ENCODE measurements around the gene PAPPA.

The PAPPA gene

GRCh38 chr9:116157436-116158138 is 4.0 kb downstream of the PAPPA start:
- Histone ChIP-seq H3K36me3 (ENCODE audit: control insufficient read depth, insufficient read depth, low read length) (no peaks in the 10 kb centered on the region), H3K79me1 (ENCODE audit: low read length) (no peaks in the 10 kb centered on the region), H3K4me3 (ENCODE audit: low read length) (no peak overlapping the region), H3K23ac (ENCODE audit: low read length) (no peak overlapping the region), H3K9ac (ENCODE audit: low read length) (no peak overlapping the region), H2BK15ac (replicated peaks; ENCODE audit: low read depth) (no peak overlapping the region), H2AK5ac (ENCODE audit: low read length) (no peak overlapping the region), H2BK120ac (ENCODE audit: low read depth, low read length) (no peak overlapping the region), H3K27ac (ENCODE audit: low read depth, low read length) (no peak overlapping the region), H4K5ac (ENCODE audit: low read length) (no peak overlapping the region), H3K18ac (ENCODE audit: low read length) (no peak overlapping the region), H4K8ac (ENCODE audit: low read depth, low read length) (no peak overlapping the region), H3K56ac (ENCODE audit: low read length) (no peak overlapping the region), H3K4me2 (ENCODE audit: low read length) (no peak overlapping the region), H3K27me3 (ENCODE audit: insufficient read depth, low read length, poor library complexity) (peaks cover 5% of the 10 kb centered on the region), H3K79me2 (ENCODE audit: control insufficient read depth, insufficient read depth, low read length) (no peaks in the 10 kb centered on the region), H3K4me1 (ENCODE audit: control insufficient read depth, low read depth, low read length) (no peaks in the 10 kb centered on the region), H3K4ac (ENCODE audit: low read depth, low read length) (no peak overlapping the region), H2BK5ac (ENCODE audit: low read length) (no peak overlapping the region)
- peak; percentile 76 for DNase-seq
- no CpG with 5 or more reads among the region's 6 CpGs for WGBS (ENCODE audit: extremely low coverage, insufficient coverage, low lambda C conversion rate)

GRCh38 chr9:116160676-116161571 is 7.3 kb downstream of the PAPPA start:
- H3K4me3 ChIP-seq (ENCODE audit: low read length) = no peak overlapping the region
- H4K8ac ChIP-seq (ENCODE audit: low read depth, low read length) = no peak overlapping the region
- no peak overlapping the region for H2BK120ac ChIP-seq (ENCODE audit: low read depth, low read length)
- no peak overlapping the region for H3K4me2 ChIP-seq (ENCODE audit: low read length)
- no peak overlapping the region for H3K18ac ChIP-seq (ENCODE audit: low read length)
- H2BK5ac ChIP-seq (ENCODE audit: low read length) = no peak overlapping the region
- no peak overlapping the region for H3K56ac ChIP-seq (ENCODE audit: low read length)
- no peak for DNase-seq
- H3K9ac ChIP-seq (ENCODE audit: low read length) = no peak overlapping the region
- no peaks in the 10 kb centered on the region for H3K4me1 ChIP-seq (ENCODE audit: control insufficient read depth, low read depth, low read length)
- no peak overlapping the region for H3K4ac ChIP-seq (ENCODE audit: low read depth, low read length)
- no peak overlapping the region for H2BK15ac ChIP-seq (replicated peaks; ENCODE audit: low read depth)
- H3K27me3 ChIP-seq (ENCODE audit: insufficient read depth, low read length, poor library complexity) = no peaks in the 10 kb centered on the region
- no CpG with 5 or more reads among the region's 9 CpGs for whole genome bisulfite sequencing (ENCODE audit: extremely low coverage, insufficient coverage, low lambda C conversion rate)
- H3K79me1 ChIP-seq (ENCODE audit: low read length) = no peaks in the 10 kb centered on the region
- H2AK5ac ChIP-seq (ENCODE audit: low read length) = no peak overlapping the region
- no peak overlapping the region for H3K27ac ChIP-seq (ENCODE audit: low read depth, low read length)
- no peak overlapping the region for H4K5ac ChIP-seq (ENCODE audit: low read length)
- no peak overlapping the region for H3K23ac ChIP-seq (ENCODE audit: low read length)
- H3K36me3 ChIP-seq (ENCODE audit: control insufficient read depth, insufficient read depth, low read length) = no peaks in the 10 kb centered on the region
- H3K79me2 ChIP-seq (ENCODE audit: control insufficient read depth, insufficient read depth, low read length) = no peaks in the 10 kb centered on the region

GRCh38 chr9:116162241-116162781 is 8.7 kb downstream of the PAPPA start:
- no peaks in the 10 kb centered on the region for H3K36me3 ChIP-seq (ENCODE audit: control insufficient read depth, insufficient read depth, low read length)
- no peaks in the 10 kb centered on the region for H3K4me1 ChIP-seq (ENCODE audit: control insufficient read depth, low read depth, low read length)
- no peak overlapping the region for H3K9ac ChIP-seq (ENCODE audit: low read length)
- H3K23ac ChIP-seq (ENCODE audit: low read length) = no peak overlapping the region
- no peak overlapping the region for H2BK120ac ChIP-seq (ENCODE audit: low read depth, low read length)
- no peaks in the 10 kb centered on the region for H3K27me3 ChIP-seq (ENCODE audit: insufficient read depth, low read length, poor library complexity)
- H3K27ac ChIP-seq (ENCODE audit: low read depth, low read length) = no peak overlapping the region
- no peak overlapping the region for H3K4ac ChIP-seq (ENCODE audit: low read depth, low read length)
- no peak overlapping the region for H4K8ac ChIP-seq (ENCODE audit: low read depth, low read length)
- H3K4me2 ChIP-seq (ENCODE audit: low read length) = no peak overlapping the region
- no peak overlapping the region for H2BK15ac ChIP-seq (replicated peaks; ENCODE audit: low read depth)
- H2AK5ac ChIP-seq (ENCODE audit: low read length) = no peak overlapping the region
- H4K5ac ChIP-seq (ENCODE audit: low read length) = no peak overlapping the region
- no peaks in the 10 kb centered on the region for H3K79me1 ChIP-seq (ENCODE audit: low read length)
- H3K56ac ChIP-seq (ENCODE audit: low read length) = no peak overlapping the region
- H3K79me2 ChIP-seq (ENCODE audit: control insufficient read depth, insufficient read depth, low read length) = no peaks in the 10 kb centered on the region
- no peak overlapping the region for H3K4me3 ChIP-seq (ENCODE audit: low read length)
- no peak for DNase-seq
- WGBS (ENCODE audit: extremely low coverage, insufficient coverage, low lambda C conversion rate) = no CpG with 5 or more reads among the region's 5 CpGs
- H2BK5ac ChIP-seq (ENCODE audit: low read length) = no peak overlapping the region
- no peak overlapping the region for H3K18ac ChIP-seq (ENCODE audit: low read length)

- Histone ChIP-seq H2AK5ac (ENCODE audit: low read length) (no peak overlapping the region), H3K4me1 (ENCODE audit: control insufficient read depth, low read depth, low read length) (no peaks in the 10 kb centered on the region), H2BK120ac (ENCODE audit: low read depth, low read length) (no peak overlapping the region), H3K56ac (ENCODE audit: low read length) (no peak overlapping the region), H3K4me2 (ENCODE audit: low read length) (no peak overlapping the region), H3K4me3 (ENCODE audit: low read length) (no peak overlapping the region), H2BK15ac (replicated peaks; ENCODE audit: low read depth) (no peak overlapping the region), H4K5ac (ENCODE audit: low read length) (no peak overlapping the region), H3K4ac (ENCODE audit: low read depth, low read length) (no peak overlapping the region), H3K27ac (ENCODE audit: low read depth, low read length) (no peak overlapping the region), H3K9ac (ENCODE audit: low read length) (no peak overlapping the region), H2BK5ac (ENCODE audit: low read length) (no peak overlapping the region), H3K79me2 (ENCODE audit: control insufficient read depth, insufficient read depth, low read length) (no peaks in the 10 kb centered on the region), H3K36me3 (ENCODE audit: control insufficient read depth, insufficient read depth, low read length) (no peaks in the 10 kb centered on the region), H3K23ac (ENCODE audit: low read length) (no peak overlapping the region), H4K8ac (ENCODE audit: low read depth, low read length) (no peak overlapping the region), H3K27me3 (ENCODE audit: insufficient read depth, low read length, poor library complexity) (no peaks in the 10 kb centered on the region), H3K79me1 (ENCODE audit: low read length) (no peaks in the 10 kb centered on the region), H3K18ac (ENCODE audit: low read length) (no peak overlapping the region)
- DNase-seq = peak; percentile 37
- WGBS (ENCODE audit: extremely low coverage, insufficient coverage, low lambda C conversion rate) = no CpG with 5 or more reads among the region's 2 CpGs
Observed at GRCh38 chr9:116163293-116164055, 9.9 kb downstream of the PAPPA start.

DNA sequence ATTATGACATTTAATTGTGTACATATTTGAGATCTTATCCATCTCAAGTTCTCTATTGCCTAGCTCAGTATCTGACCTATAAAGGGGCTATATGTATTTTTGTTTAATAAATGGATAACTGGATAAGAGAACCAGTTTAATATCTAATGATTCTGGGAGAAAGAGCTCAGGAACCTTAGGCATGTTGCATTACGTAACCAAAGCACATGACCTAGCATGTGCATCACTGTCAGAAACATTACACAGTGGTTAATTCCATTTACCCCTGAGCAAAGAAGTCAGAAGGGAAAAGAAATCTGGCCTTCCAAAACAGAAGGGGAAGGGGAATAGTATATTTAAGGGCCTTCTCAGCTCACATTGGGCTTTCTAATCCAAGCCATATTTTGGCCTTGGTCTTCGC is 12.3 kb downstream of the PAPPA start:
- no CpG with 5 or more reads among the region's 2 CpGs for WGBS (ENCODE audit: extremely low coverage, insufficient coverage, low lambda C conversion rate)
- no peak overlapping the region for H2BK120ac ChIP-seq (ENCODE audit: low read depth, low read length)
- H3K56ac ChIP-seq (ENCODE audit: low read length) = no peak overlapping the region
- H3K79me1 ChIP-seq (ENCODE audit: low read length) = no peaks in the 10 kb centered on the region
- no peak overlapping the region for H2BK15ac ChIP-seq (replicated peaks; ENCODE audit: low read depth)
- H2AK5ac ChIP-seq (ENCODE audit: low read length) = no peak overlapping the region
- no peak overlapping the region for H4K8ac ChIP-seq (ENCODE audit: low read depth, low read length)
- no peak overlapping the region for H3K9ac ChIP-seq (ENCODE audit: low read length)
- H3K4me3 ChIP-seq (ENCODE audit: low read length) = no peak overlapping the region
- H3K18ac ChIP-seq (ENCODE audit: low read length) = no peak overlapping the region
- no peaks in the 10 kb centered on the region for H3K4me1 ChIP-seq (ENCODE audit: control insufficient read depth, low read depth, low read length)
- H2BK5ac ChIP-seq (ENCODE audit: low read length) = no peak overlapping the region
- no peaks in the 10 kb centered on the region for H3K27me3 ChIP-seq (ENCODE audit: insufficient read depth, low read length, poor library complexity)
- no peak overlapping the region for H3K4me2 ChIP-seq (ENCODE audit: low read length)
- no peaks in the 10 kb centered on the region for H3K79me2 ChIP-seq (ENCODE audit: control insufficient read depth, insufficient read depth, low read length)
- H3K36me3 ChIP-seq (ENCODE audit: control insufficient read depth, insufficient read depth, low read length) = no peaks in the 10 kb centered on the region
- DNase-seq = no peak
- no peak overlapping the region for H3K27ac ChIP-seq (ENCODE audit: low read depth, low read length)
- no peak overlapping the region for H3K4ac ChIP-seq (ENCODE audit: low read depth, low read length)
- H4K5ac ChIP-seq (ENCODE audit: low read length) = no peak overlapping the region
- no peak overlapping the region for H3K23ac ChIP-seq (ENCODE audit: low read length)

All from mesendoderm (in vitro differentiated cells).